GM12864 (cell line): Measurements from ENCODE around the gene ABCB1.

Experiments used
- DNase-seq: peaks from one replicate; pipeline ENCODE4 v3.0.0-alpha.2; 2011; ENCODE audit warnings: low read depth
- H3K4me3 ChIP-seq: 2 replicates; pipeline ENCODE4 v1.5.1; 2011; ENCODE audit warnings: mild to moderate bottlenecking, low read depth, low read length, control low read depth
- TF ChIP-seq, protein P1 (sequence below): IDR thresholded peaks from 2 replicates; pipeline ENCODE4 v1.5.1; 2011; ENCODE audit warnings: low read depth, mild to moderate bottlenecking, moderate library complexity, low read length, control low read depth, inconsistent platforms; ENCODE audit errors: missing control alignments

The ABCB1 gene

DNA sequence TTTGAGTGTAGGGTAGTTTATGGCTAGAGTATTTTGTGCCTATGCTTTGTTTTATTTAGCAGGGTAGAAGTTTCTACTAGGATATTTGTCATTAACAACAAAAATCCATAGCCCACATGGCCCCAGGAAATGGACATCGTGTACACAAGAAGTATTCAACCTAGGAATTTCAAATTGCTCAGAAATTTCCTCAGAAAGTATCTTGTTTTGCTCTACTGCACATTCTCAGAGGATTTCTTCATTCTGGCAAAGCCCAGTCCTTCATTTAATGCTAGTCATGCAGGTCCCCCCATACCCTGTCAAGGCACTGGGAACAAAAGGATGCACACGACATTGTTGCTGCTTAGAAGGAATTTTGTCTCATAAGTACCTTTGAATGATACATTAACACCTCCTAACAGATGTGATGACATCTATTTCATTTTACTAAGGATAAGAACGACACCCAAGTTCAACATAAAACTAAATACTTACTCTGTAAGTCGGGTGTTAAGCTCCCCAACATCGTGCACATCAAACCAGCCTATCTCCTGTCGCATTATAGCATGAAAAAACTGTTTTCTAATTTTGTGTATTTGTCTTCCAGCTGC, 34.3 kb downstream of the ABCB1 start:
- DNase-seq: no peak
- H3K4me3 ChIP-seq: no peak overlapping the region
- TF ChIP-seq, protein P1, sequence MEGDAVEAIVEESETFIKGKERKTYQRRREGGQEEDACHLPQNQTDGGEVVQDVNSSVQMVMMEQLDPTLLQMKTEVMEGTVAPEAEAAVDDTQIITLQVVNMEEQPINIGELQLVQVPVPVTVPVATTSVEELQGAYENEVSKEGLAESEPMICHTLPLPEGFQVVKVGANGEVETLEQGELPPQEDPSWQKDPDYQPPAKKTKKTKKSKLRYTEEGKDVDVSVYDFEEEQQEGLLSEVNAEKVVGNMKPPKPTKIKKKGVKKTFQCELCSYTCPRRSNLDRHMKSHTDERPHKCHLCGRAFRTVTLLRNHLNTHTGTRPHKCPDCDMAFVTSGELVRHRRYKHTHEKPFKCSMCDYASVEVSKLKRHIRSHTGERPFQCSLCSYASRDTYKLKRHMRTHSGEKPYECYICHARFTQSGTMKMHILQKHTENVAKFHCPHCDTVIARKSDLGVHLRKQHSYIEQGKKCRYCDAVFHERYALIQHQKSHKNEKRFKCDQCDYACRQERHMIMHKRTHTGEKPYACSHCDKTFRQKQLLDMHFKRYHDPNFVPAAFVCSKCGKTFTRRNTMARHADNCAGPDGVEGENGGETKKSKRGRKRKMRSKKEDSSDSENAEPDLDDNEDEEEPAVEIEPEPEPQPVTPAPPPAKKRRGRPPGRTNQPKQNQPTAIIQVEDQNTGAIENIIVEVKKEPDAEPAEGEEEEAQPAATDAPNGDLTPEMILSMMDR: no peak

DNA sequence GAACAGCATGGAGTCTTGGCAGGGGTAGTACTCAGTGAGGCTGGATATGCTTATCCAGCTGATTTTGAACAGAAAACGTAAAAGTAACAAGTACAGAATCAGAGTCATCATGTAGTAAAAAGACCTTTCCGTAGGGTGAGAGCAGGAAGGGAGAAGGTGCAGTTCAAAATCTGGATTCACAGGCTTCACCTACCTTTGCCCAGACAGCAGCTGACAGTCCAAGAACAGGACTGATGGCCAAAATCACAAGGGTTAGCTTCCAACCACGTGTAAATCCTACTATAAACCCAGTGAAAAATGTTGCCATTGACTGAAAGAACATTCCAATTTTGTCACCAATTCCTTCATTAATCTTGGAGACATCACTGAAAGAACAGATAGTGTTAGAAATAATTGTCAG, 34.8 kb downstream of the ABCB1 start:
- TF ChIP-seq, protein P1: no peak
- no peak for DNase-seq
- H3K4me3 ChIP-seq: no peak overlapping the region

DNA sequence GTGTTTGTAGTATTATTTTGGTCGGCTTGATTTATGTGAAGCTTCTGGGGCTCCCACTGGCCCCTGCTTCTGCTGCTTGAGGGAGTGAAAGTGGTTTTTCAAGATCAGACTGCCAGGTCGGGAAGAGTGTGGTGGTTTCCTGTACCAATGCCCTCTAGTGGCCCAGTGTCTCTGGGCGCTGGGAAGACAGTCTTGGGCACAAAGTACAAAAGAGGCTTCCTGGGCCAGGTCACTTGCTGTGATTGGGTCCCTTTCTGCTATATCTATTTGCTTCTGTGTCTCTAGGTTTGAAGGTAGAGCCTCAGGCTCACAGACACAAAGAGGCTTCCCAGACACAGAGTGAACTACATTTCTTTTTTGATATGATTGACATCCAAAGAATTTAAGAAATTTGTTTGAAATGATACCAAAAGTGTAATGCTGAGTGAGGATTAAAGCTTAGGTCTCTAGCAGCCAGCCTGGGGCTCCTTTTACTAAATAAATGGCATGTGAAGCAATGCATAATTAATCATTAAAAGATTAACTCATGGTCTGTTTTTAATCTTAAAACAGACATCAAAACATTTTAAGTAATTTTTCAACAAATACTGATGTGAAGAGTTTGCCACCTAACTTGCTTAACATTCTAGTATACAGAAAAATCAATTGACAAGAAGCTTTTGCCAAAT, 36.3 kb downstream of the ABCB1 start:
- DNase-seq: peak; percentile 16
- TF ChIP-seq, protein P1: peak; percentile 82

DNA sequence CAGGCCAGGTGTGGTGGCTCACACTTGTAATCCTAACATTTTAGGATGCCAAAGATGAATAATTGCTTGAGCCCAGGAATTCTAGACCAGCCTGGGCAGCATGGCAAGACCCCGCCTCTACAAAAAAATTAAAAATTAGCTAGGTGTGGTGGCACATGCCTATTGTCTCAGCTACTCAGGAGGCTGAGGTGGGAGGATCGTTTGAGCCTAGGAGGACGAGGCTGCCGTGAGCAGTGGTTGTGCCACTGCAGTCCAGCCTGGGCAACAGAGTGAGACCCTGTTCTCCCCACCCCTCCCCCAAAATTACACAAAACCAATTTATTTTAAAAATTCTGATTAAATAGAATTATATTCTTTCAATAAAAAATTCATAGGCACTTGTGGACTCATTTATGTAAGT, 39.0 kb downstream of the ABCB1 start:
- no peak overlapping the region for H3K4me3 ChIP-seq
- TF ChIP-seq, protein P1: no peak
- DNase-seq: no peak

More for the DNA sequence above, 36.3 kb downstream of the ABCB1 start:
- no peak overlapping the region for H3K4me3 ChIP-seq

DNA sequence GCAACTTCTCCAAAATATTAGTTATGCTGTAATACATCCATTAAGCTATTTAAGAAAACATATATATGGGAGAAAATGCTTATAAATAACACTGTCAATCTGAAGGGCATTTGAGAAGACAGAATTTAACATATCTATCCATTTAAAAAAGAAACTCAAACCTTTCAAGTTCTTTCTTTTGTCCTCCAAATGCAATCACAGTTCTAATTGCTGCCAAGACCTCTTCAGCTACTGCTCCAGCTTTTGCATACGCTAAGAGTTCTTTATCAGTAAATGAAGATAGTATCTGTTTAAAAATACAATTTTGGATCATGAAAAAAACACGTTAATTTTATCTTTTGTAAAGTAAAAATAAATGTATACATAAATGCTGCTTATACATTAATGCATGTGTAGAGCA, 39.6 kb downstream of the ABCB1 start:
- TF ChIP-seq, protein P1: no peak
- DNase-seq: no peak
- no peak overlapping the region for H3K4me3 ChIP-seq

DNA sequence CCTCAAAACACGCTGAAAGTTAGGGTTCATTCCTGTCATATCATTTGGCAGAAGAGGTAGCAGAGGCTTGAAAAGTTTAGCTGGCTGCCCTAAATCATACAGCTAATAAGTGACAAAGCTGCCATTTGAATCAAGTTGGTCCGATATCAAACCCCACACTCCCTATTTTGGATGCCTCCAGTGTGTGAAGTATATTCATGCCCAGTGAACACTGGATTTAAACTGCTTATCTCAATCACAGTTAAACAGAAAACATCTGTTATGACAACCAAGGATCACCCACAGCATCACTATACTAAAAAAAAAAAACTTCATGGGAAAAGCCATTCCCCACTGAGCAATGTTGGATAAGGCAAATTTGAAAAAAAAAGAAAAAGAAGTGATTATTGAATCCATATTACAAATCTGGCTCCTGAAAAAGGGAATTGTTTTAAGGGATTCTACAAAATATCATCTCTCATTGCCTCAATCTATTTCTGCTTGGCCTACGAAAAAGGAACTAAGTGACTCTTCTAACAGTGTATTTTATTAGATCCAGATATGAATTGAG, 48.3 kb downstream of the ABCB1 start:
- DNase-seq: no peak
- no peak overlapping the region for H3K4me3 ChIP-seq
- TF ChIP-seq, protein P1: no peak
